GM18870 (cell line): ENCODE measurements around the gene TXNRD3.
"Not testable (repeated sequence)": the region's sequence is repeated elsewhere in the genome, so short reads cannot be mapped to it uniquely, and the experiment has no call there.

ENCODE experiments used
- ATAC-seq: cut with Tn5 transposase; IDR thresholded peaks from one replicate; pipeline ENCODE4 v1.9.1; 2021; ENCODE audit warnings: moderate library complexity; ENCODE audit not compliant: unreplicated experiment

The TXNRD3 gene

DNA sequence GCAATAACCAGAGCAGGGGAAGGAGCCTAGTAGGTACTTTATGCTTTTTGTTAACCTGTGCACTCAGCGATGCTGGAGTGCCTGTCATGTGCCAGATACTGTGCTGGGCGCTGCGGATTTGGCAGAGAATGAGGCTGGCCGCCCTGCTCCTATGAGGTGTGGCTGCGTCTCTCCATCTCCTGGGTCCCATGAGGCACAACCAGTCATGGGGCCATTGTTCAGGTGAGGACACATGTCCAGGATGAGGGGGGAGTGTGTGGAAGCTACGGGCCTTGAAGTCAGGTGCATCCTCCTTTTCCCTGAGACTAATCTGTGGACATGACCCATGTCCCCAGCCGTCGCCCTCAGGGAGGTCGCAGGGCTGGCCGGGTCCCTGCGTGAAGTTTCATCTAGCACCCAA, 963 bp upstream of the TXNRD3 start:
- ATAC-seq = no peak

DNA sequence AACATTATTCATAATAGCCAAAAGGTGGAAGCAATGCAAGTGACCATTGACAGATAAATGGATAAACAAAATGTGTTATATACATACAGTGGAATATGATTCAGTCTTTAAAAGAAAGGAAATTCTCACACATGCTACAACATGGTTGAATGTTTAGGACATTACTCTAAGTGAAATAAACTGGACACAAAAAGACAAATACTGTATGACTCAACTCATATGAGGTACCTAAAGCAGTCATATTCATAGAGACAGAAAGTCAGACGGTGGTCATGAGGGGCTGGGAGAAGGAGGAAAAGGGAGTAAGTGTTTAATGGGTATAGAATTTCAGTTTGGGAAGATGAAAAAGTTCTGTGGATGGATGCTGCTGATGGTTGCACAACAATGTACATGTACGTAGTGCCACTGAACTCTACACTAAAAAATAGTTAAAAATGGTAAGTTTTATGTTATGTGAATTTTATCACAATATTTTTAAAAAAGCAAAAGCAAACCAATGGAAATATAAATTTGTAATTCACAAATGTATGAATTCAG, 5.3 kb downstream of the TXNRD3 start:
- no peak for ATAC-seq

DNA sequence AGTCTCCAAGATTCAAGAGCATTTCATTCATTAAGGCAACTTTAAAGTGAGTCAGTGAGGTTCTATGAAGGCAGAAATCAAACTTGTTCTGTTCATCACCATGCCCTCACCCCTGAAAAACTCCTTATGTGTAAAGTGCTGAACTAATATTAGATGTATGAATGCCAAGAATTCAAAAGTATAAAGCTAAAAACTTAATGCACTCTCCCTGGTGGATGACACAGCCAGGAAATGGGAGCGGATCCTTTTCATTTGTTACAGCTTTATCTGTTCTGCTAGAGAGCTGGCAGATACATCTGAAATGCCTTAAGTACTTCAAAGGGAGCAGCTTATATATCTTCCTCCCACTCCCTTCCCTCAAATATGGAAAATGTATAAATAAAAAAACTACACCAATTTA, 8.2 kb downstream of the TXNRD3 start:
- no peak for ATAC-seq

- ATAC-seq = no peak
Observed at GRCh38 chr3:126644615-126645014, 10.3 kb downstream of the TXNRD3 start.

GRCh38 chr3:126638790-126639189, 16.1 kb downstream of the TXNRD3 start:
- ATAC-seq = no peak

GRCh38 chr3:126636436-126636835, 18.5 kb downstream of the TXNRD3 start:
- no peak for ATAC-seq

DNA sequence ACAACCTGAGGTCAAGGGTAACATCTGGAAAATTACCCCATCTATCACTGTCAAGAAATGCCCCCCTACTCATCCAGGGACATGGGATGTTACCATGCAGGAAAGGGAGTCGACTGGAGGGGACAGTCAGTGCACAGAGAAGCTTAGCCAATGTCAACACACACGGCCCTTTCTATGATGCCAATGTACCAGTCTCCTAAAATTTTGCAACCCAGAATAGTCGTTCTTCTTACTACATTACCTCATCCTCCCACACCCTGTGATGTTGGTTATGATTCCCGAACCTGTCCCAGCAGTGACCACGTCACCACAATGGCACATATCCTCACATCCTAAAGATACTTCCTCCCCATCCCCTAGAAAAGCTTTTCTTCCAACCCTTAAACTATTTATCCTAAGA, 20.1 kb downstream of the TXNRD3 start:
- no peak for ATAC-seq

GRCh38 chr3:126630020-126630419, 24.9 kb downstream of the TXNRD3 start:
- no peak for ATAC-seq

- not testable (repeated sequence) for ATAC-seq
Observed at GRCh38 chr3:126625735-126626134, 29.2 kb downstream of the TXNRD3 start.

DNA sequence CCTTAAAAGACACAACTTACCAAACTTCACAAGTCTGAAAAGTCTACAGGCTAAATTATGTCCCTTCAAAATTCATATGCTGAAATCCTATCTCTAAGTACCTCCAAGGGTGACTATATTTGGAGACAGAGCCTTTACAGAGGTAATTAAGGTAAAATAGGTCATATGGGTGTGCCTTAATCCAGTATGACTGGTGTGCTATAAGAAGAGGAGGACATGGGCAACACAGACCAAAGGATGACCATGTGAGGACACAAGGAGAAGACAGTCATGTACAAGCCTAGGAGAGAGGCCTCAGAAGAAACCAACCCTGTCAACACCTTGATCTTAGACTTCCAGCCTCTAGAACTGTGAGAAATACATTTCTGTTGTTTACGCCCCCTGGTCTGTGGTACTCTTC, 32.2 kb downstream of the TXNRD3 start:
- no peak for ATAC-seq

- no peak for ATAC-seq
Observed at GRCh38 chr3:126621627-126622345, 33.1 kb downstream of the TXNRD3 start.

- ATAC-seq = no peak
Observed at GRCh38 chr3:126621171-126621570, 33.8 kb downstream of the TXNRD3 start.

GRCh38 chr3:126620738-126621137, 34.2 kb downstream of the TXNRD3 start:
- no peak for ATAC-seq

DNA sequence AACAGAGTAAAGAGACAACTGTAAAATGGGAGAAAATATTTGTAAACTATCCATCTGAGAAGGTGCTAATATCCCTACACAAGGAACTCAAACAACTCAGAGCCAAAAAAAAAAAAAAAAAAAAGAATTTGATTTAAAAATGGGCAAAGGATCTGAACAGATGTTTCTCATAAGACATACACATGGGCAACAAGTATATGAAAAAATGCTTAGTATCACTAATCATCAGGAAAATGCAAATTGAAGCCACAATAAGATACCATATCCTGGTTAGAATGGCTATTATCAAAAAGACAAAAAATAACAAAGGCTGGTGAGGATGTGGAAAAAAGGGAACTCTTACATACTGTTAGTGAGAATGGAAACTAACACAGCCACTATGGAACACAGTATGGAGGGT, 36.2 kb downstream of the TXNRD3 start:
- no peak for ATAC-seq

GRCh38 chr3:126618021-126618420, 36.9 kb downstream of the TXNRD3 start:
- no peak for ATAC-seq

GRCh38 chr3:126617571-126617970, 37.4 kb downstream of the TXNRD3 start:
- no peak for ATAC-seq

DNA sequence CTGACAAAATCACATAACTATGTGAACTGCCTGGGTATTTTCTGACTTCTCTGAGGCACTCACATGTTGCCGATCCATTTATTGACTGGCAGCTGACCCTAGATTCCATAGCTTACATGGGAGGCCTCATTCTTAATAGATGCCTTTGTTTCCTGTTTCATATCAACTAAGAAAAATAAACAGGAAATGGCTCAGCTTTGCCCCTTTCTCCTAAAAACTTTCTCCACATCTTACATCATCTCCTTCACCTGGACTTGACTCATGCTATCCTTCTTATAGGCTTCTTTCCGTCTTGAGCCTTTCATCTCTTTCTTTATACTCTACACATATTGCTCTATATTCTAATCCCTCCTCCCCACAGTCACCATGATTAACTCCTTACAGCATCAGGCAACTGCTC, 38.0 kb downstream of the TXNRD3 start:
- ATAC-seq = no peak

DNA sequence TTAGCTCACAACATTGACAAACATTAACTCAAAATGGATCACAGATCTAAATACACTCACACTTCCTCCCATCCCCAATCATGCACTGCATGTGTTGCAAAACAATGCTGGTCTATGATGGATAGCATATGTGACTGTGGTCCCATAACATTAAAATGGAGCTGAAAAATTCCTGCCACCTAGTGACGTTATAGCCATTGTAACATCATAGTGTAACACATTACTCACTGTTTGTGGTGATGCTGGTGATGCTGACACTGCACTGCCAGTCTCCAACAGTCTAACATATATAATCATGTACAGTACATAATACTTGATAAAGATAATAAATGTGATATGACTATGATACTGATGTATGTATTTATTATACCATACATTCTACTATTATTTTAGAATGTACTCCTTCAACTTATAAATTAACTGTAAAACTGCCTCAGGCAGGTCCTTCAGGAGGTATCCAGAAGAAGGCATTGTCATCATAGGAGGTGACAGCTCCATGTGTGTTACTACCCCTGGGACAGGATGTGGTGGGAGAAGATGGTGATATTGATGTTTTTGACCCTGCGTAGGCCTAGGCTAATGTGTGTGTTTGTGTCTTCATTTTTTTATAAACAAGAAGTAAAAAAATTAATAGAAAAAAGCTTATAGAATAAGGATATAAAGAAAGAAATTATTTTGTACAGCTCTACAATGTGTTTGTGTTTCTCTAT, 41.3 kb downstream of the TXNRD3 start:
- no peak for ATAC-seq

DNA sequence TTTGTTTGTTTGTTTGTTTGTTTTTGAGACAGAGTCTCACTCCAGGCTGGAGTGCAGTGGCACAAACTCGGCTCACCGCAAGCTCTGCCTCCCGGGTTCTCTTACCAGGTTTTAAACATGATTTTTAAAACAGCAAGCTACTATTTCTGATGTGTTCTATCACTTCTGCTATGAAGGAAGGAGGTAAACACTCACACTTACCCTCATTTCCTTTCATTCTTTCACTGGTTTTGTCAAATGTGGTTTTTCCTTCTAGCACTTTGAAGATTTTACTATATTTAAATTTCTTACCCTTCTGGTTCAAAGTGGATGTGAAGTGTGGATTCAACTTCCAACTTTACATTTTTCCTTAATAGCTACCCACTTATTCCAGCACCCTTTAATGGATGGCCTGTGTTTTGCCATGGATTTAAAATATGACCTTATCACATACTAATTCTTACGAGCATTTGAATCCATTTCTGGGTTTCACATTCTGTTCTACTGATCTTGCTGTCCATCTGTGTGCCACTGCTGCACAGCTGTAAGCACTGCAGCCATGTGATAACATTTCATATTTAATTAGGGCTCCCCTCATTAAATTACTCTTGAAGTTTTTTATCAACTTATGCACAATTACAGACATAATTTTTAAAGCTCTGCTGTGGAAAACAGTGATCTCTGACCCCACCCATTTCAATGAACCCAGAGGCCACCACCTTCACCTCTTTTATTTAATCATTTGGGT, 42.3 kb downstream of the TXNRD3 start:
- ATAC-seq = no peak

DNA sequence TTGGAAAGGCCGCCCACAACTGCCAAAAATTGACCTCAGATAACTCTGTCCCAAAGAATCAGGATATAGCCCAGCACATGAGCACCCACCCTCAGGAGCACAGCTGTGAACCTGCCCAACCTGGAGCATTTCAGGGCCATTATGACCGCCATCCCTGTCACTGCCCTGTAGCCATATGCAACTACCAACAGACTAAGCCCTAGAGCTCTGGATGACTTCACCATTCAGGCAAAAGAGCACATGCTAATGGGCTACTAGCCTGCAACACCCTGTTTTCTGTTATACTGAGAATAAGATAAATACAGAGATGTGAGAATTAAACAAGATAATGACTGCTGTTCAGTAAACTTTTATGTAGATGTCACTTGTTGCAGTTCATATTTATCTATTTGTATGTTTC, 45.0 kb downstream of the TXNRD3 start:
- ATAC-seq = no peak

- no peak for ATAC-seq
Observed at GRCh38 chr3:126607214-126607908, 47.6 kb downstream of the TXNRD3 start.
